Esophagus mucosa (tissue), 1 donor: ENCODE measurements around the gene CRYGN. TPM values are rescaled to one million over a fixed set of nuclear protein-coding genes. Genes with fewer than 3 reads are reported as not detected.

Experiments used
- ATAC-seq: fragments of 200-7000 bp; cut with Tn5 transposase; one replicate; pipeline ENCODE4 v1.9.1; 2020
- total RNA-seq: library from RNA; stranded (reverse); gene quantifications from one replicate; pipeline ENCODE4 v1.2.4, GENCODE V29; 2023
- donor health status: DM: yes; HTN: yes; CAD: no.

The CRYGN gene
- total RNA-seq, 1 donor from 2014 or later: not detected

GRCh38 chr7:151389768-151390597 lies 50.0 kb downstream of the CRYGN start:
- ATAC-seq: no peak

DNA sequence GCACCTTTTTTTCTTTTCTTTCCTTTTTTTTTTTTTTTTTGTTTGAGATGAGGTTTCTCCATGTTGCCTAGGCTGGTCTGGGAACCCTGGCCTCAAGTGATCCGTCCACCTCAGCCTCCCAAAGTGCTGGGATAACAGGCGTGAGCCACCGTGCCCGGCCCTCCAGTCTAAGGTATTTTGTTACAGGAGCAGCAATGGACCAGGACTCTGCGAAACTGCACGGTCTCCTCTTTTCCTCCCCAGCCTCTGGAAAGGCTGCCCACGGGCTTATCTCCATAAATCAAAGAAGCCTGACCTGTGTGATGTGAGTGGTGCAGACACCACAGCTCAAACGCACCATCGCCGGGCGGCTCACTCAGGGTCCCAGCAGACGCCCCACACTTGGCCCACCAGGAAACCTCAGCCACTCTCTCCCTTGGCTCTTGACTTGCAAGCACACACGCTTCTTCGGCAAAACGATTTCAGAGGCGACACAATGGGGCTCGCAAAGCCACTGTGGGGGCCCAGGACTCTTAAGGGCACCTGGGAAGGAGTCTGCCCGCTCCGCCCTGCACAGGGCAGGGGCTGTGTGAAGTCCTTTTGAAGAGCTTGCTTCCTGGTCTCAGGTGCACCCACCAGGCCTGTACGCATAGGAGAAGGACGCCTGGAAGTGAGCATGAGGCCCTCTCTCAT lies 50.7 kb downstream of the CRYGN start:
- ATAC-seq: no peak

DNA sequence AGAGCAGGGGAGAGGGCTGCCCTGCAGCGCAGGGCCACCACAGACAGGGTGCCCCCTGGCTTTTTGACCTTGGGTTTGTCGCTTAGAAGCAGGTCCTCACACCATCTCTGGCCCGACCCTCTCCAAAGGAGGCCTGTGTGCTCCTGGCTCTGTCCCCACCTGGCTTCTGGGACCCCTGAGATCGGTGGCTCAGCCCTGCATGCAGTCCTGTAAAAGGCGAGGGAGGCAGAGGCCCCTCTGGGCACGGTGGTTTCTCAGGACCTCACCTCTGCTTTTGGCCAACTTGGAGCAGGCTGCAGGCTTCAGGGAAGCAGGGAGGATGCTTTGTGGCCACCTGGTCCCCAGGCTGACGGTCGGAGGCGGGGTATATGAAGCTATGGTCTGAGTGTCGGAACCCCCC lies 51.5 kb downstream of the CRYGN start:
- no peak for ATAC-seq

DNA sequence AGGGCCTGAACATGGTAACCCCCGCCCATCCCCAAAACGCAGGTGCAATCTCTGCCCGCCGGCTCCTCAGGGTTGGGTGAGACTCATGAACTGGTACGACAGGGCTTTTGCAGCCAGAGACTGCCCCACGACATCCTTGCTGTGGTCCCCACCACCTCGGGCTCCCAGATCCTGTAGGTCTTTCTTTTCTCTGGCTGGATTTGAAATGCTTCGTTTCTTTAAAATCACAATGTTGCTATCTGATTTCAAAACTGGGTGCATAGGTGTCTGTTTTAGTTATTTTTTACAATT lies 52.0 kb downstream of the CRYGN start:
- ATAC-seq: no peak

DNA sequence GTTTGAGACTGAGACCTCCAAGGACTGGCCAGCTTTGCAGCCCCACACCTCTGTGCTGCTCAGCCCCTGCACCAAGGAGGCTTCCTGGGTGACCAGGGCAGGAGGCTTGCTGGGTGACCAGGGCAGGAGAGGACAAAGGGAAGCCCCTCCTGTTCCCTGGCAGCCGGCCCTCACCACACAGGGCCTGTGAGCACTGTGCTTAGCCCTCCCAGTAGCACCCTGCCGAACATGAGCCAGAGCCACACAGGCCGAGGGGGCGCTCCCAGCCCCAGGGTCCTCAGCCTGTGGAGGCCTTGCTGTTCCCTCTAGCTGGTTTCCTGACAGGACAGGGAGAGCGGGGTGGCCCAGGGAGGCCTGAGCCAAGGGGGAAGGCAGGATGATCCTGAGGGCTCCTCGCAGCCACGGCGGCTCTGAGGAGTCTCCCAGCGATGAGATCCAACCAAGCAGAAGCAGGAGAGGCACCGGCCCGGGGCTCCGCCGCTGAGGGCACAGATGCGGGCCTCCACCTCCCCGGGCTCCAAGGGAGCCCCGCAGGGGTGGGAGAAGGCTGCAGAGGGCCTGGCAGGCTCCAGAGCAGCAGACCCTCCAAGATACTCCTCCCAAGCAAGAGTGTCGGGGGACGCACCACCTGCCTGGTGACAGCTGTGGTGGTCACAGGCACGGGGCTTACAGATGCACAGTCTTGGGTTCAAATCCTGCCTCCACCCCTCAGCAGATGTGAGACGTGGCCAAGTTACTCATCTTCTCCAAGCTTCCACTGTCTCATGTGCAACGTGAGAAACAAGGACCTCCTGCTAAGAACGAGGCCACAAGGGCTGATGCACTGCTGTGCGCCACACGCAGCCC lies 52.6 kb downstream of the CRYGN start:
- ATAC-seq: no peak

- no peak for ATAC-seq
These were observed 53.4 kb downstream of the CRYGN start for GRCh38 chr7:151386301-151387160.

GRCh38 chr7:151385626-151386300 lies 54.2 kb downstream of the CRYGN start:
- ATAC-seq: no peak

GRCh38 chr7:151384776-151385625 lies 54.9 kb downstream of the CRYGN start:
- no peak for ATAC-seq

DNA sequence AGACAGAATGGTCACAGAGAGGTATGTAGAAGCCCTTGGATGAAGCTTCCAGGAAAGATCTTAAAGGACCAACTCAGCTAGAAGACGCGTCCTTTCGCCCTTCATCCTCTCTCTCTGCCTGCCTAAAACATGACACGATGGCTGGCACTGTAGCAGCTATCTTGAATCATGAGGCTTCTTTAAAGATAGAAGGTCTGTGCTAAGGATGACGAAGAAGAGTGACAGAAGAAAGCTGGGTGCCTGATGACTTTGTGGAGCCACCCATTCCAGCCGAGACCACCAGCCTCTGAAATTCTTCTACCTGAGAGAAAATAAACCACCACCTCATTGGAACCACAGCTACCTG lies 55.6 kb downstream of the CRYGN start:
- ATAC-seq: no peak

GRCh38 chr7:151383638-151384351 lies 56.1 kb downstream of the CRYGN start:
- peak; percentile 41 for ATAC-seq

- no peak for ATAC-seq
These were observed 57.7 kb downstream of the CRYGN start for GRCh38 chr7:151382079-151382885.

DNA sequence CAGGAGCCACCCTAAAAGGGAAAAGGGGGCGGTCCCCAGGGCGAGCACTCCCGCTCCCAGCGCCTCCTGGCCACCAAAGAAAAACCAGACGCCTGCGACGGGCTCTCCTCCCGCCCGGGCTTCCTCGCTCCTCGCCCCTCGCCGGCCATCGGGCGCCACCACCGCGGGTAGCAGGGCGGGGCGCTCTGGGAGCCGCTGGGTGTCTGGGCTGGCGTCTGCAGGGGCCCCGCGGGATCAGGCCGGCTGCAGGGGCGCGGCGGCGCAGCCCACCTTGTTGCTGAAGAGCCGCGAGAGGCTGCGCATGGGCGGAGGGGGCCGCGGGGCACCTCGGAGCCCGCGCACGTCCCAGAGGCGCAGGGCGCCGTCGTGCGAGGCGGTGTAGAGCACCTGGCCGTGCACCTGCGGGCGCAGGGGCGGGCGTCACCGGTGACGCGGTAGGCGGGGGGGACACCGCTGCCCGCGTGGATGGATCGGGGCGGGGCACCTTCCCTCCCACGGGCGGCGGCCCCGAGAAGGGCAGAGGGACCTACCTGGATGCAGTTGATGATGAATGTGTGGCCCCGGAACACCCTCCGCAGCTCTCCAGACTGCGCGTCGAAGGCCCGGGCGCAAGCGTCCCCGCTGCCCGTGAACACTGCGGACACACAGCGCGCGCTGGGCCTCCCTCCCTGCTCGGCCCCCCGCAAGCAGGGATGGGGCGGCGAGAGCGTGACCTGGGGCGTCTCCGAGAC lies 58.4 kb downstream of the CRYGN start:
- peak; percentile 63 for ATAC-seq

- ATAC-seq: no peak
These were observed 58.9 kb downstream of the CRYGN start for GRCh38 chr7:151381098-151381347.

GRCh38 chr7:151380199-151381097 lies 59.5 kb downstream of the CRYGN start:
- ATAC-seq: no peak

DNA sequence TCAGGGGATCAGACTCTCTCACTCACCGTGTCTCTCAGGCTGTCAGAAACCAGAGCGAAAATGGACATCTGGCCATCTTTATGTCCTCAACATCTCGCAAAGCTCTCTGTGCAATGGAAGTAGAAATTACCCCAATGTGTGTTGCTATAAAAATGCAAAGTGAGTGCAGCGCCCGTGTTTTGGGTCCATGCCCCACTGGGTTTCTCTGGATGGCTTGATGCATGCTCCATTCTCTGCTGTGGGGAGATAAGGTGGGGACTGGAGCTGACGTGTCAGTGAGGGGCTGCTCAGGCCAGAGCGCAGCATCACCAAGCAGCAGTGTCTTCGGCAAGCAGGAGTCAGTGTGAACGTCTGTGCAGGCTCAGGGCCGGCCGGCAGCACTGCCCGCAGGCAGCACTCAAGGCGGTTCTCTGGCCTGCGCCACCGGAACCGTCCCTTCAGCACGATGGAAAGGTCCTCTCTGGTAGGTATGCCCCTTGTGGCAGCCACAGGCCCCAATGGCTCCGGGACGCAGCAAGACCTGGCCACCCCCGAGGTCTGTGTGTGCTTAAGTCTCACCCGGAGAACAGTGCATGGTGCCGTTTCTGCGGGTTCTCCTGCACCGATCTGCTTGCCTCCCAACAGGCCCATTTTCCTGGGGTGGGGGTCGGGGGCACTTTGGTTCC lies 60.3 kb downstream of the CRYGN start:
- no peak for ATAC-seq

DNA sequence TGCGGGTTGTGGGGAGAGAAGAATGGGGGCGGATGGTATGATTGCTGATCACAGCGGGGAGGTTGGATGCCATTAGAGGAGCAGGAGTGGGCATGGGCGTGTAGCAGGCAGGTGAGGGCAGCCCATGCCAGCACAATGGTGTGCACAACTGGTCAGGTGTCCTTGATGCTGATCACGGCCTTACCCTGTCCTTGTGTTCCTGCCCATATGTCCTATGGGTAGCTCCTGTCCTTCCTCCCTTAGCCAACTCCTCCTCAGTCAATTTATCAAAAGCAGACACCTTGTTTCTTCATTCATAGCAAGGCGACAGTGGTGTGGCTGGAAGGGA lies 60.8 kb downstream of the CRYGN start:
- no peak for ATAC-seq
